Umbilical cord (tissue), 2 donors: ENCODE measurements around the gene IRF2. TPM values are rescaled to one million over a fixed set of nuclear protein-coding genes. Genes with fewer than 3 reads are reported as not detected.
A peak's percentile ranks its signal among the peaks of the same experiment; 100 is the strongest.
"Not testable (repeated sequence)": the region's sequence is repeated elsewhere in the genome, so short reads cannot be mapped to it uniquely, and the experiment has no call there.

Source experiments
- DNase-seq: peaks from one replicate; pipeline ENCODE4 v3.0.0-alpha.2; 2015; ENCODE audit warnings: low spot score
- total RNA-seq: library from RNA; depleted of rRNA; stranded (reverse); fragments of >200 nt; gene quantifications from one replicate; pipeline ENCODE4 v1.2.3, GENCODE V29; 2014; ENCODE audit warnings: low replicate concordance; ENCODE audit not compliant: insufficient read depth

IRF2 gene
- total RNA-seq, 1 donor from 2014 or later: 12.0 TPM

DNA sequence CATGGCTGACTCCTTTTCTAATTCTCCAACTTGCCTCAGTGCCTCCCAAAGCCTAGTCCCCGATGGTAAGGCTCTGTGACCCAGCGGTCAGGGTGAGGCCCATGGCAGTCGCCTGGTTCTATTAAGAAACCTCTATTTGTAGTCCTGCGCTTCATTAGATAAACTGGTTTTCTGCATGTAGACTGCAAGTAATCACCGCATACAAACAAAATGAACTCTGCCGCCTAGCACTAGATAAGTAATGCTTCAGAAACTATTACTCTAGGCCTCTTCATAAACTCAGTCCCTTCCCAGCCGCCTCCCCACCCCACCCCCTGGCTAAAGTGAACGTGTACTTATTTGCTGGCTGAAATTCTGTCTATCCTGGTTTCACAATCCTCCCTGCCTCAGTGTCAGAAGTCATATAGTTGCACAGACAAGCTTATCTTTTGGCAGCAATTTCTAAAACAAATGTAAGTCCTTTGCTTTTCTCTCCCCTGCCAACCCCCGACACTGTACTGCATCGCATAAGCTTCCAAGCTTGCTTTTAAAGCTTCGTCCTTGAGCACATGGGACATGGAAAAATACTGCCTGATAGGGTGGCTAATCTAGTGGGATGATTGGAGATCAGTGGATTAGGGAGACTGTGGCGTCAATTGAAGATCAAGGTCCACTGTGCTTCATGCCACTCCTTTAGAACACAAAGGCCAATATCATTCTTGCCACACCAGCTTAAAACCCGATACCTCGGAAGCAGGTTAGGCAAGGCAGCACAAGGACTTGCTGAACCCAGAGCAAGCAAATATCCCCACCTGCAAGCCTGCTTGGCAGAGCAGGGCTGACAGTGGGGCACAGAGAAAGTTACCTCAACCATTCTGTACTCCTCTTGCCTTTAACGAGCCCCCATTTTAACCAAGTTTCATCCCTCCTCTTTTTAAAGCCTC lies 125.8 kb downstream of the IRF2 start:
- peak; percentile 99 for DNase-seq

DNA sequence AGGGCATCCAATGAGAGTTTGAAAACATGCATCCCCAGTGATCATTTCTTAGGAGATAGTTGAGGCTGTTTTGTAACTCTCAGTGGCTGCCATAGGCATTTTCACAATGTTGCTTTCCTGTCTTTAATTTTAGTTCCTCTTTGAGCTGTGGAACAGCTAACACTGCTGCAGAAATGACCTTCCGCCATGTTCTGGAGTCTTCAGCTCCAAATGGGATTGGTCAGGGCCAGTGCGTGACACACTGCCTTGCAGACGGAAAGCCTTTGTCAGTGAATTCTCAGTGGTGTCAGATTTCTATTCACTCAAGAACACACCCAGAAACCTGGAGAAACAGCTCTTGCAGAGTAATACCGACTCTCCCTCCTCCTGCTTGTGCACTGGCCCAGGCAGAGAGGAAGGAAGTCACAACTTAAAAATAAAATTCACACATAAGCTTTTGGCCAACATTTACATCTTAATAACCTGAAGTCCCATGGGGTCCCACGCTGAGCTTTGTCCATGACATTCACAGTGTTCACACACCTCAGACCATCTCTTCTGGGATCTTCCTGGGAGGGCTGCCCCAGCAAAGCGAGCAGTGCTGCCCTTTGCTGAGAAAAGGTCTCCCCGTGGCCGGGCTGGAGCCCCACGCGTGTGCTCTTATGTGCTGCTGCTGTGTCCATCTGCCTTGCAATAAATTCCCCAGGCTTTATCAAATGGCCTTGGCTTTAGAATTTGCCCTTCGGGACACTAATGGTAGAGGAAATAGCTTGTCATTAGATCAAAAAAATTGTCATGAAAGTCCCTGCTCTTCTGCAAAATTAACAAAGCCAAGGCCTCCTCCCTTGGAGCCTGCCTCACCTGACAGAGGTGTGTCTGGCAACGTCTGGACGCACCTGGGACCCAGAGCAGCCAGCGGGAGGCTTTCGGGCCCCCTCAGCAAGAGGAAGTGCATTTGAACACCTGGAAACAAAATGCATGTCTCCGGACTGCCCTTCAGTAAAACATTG lies 126.8 kb downstream of the IRF2 start:
- peak; percentile 85 for DNase-seq

- DNase-seq: no peak
Measured at GRCh38 chr4:184346682-184347081, 127.7 kb downstream of the IRF2 start.

DNA sequence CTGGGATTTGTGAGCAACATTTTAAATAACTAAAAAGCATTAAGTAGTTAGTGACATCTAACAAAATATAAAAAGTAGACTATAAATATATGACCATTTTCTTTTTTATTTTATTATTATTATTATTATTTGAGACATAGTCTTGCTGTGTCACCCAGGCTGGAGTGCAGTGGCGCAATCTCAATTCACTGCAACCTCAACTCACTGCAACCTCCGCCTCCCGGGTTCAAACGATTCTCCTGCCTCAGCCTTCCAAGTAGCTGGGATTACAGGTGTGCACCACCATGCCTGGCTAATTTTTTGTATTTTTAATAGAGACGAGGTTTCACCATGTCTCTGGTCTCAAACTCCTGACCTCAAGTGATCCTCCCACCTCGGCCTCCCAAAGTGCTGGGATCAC lies 128.1 kb downstream of the IRF2 start:
- not testable (repeated sequence) for DNase-seq

DNA sequence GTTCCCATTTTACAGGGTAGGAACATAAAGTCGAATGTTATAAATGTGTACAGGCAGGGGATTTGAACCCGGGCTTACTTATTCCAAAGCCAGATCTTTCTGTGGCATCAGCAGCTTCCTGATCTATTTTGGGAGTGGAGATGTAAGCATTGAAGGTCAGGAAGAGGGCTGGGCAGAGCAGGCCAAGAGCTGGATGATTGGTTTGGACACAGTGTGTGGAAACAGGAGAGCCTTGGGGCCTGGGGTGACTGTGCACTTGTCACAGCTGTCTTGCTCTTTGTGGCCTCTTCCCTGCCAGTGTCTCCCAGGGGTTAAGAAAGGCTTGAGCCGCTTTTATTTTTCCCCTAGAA lies 128.8 kb downstream of the IRF2 start:
- DNase-seq: peak; percentile 28

DNA sequence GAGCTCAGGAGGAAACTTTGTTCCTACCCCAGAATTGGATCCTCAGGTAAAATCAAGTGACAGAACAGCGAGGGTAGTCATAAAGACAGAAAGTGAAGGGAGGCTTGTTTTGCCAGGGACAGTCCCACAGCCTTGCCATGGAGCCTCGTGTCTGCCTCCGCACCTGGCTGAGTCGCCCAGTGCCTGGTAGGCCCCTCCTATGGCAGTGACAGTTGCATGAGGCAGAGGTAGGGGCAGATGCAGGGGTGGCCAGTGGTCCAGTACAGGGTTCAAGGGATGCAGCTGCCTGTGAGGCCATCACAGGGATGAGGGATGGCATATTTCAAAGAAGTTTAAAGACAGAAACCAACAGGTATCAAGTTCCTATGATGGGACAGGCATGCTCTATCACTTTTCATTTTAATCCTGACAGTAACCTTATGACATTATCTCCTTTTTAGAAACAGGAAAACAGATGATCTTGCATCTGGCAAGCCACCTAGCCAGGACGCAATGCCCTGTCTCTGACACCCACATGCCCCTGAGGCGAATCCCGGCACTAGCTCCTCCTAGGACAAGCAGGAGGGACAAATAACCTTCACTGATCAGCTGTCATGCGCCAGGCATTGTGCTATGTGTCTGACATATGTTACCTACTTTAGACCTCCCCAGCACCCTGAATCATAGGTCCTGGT lies 129.3 kb downstream of the IRF2 start:
- DNase-seq: no peak

DNA sequence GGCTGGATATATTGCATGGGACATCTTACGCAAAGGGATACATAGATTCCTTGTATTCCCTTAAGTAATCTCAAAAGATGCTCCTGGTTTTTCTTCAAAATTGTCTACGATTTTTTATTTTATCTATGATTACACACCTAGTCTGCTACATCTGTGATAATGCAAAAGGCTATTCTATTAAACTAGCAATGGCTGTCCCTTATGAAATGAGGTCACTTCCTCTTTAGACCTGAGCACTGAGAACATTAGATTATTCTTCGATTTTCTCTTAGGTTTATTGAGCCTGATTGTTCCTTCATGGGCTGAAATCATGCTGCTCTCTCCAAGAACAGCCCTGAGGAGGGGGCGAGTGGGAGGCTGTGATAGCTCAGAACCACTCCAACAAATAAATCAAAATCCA lies 129.9 kb downstream of the IRF2 start:
- no peak for DNase-seq

DNA sequence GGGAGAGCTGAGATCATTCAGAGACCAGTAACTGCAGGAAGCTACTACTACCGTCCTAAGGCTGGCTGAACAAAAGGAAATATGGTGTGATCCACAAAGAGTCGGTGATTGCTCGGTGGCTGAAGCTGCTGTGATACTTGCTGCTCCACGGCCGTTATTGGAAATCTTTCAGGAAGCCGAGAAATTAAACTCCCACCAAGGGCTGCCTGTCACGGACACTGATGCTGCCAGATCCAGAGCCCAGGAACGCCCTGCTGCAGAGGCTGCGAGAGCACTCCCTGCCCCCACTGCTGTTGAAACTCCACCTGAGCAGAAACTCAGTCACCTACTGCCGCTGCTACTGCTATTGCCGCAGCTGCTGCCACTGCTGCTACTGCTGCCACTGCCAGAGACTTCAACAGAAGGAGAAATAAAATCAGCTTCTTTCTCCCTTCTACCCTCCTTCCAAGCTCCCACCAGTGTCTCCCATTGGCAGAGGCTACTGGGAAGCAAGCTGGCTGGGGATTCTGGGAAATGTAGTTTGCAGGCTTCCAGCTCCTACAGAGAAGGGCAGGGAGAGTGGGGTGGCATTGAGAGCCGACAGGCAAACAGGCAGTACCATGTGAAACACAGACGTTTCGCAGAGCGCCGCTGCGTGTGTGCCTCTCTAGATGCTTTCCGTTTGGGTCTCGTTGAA lies 130.7 kb downstream of the IRF2 start:
- peak; percentile 95 for DNase-seq

DNA sequence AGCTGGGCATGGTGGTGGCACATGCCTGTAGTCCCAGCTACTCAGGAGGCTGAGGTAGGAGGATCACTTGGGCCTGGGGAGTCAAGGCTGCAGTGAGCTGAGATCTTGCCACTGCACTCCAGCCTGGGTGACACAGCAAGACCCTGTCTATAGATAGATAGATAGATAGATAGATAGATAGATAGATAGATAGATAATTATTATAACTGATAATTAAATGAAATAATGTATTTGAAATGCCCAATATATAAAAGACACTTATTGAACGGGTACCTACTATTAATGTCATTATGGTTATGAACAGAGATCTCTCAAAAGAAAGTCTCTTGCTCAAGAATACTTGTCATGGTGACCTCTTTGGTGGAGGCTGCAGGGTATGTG lies 131.5 kb downstream of the IRF2 start:
- not testable (repeated sequence) for DNase-seq

GRCh38 chr4:184342167-184342856 lies 132.0 kb downstream of the IRF2 start:
- DNase-seq: no peak

DNA sequence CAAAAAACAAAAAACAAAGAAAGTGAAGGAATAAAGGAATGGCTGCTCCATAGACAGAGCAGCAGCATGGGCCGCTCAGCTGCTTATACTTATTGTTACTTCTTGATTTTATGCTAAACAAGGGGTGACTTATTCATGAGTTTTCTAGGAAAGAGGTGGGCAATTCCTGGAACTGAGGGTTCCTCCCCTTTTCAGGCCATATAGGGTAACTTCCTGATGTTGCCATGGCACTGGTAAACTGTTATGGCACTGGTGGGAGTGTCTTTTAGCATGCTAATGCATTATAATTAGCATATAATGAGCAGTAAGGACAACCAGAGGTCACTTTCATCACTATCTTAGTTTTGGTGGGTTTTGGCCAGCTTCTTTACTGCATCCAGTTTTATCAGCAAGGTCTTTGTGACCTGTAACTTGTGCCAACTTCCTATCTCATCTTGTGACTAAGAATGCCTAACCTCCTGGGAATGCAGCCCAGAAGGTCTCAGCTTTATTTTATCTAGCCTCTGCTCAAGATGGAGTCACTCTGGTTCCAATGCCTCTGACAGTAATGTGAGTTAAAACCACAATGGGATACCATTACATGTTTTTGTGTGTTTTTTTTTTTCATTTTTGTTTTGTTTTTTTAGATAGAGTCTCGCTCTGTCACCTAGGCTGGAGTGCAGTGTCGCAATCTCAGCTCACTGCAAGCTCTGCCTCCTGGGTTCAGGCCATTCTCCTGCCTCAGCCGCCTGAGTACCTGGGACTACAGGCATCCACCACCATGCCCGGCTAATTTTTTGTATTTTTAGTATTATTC lies 134.8 kb downstream of the IRF2 start:
- peak; percentile 52 for DNase-seq

DNA sequence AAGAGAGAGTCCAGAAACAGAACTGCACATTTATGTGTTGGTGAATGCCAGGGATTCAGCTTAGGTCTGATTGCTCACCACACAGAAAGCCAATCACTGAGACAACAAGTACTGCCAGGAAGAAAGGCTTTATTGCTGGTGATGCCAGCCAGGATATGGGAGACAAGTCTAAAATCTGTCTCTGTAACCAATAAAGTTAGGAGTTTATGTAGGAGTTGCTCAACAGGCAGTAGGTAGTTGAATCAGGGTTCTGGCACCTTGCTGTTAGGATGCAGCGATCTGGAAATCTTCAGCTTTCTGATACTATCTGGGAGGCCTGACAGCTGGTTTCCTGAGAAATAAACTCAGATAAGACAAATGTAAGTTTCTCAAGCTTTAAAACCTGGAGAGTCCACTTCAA lies 136.4 kb downstream of the IRF2 start:
- DNase-seq: no peak

Other genes starting within 250 kb of the IRF2 start
- 42.9 TPM for gene CASP3, start 174.9 kb upstream of the IRF2 start, total RNA-seq
- gene PRIMPOL, start 175.2 kb upstream of the IRF2 start, total RNA-seq: 34.4 TPM